ENCODE results near the gene FCRL3.
"Not testable (repeated sequence)": the region's sequence is repeated elsewhere in the genome, so short reads cannot be mapped to it uniquely, and the experiment has no call there.

Gene FCRL3

GRCh38 chr1:157700732-157701131 is at the start of gene FCRL3:
TSS of gene FCRL3 (minus strand) at chr1:157700769. CDS start at chr1:157700489, 280 bp downstream.
- DNase-seq = no peak

GRCh38 chr1:157748262-157748817 is 47.8 kb upstream of the FCRL3 start:
- no peak for DNase-seq

GRCh38 chr1:157739229-157739901 is 38.8 kb upstream of the FCRL3 start:
- DNase-seq = no peak

- not testable (repeated sequence) for DNase-seq
Measured at GRCh38 chr1:157735991-157736390, 35.4 kb upstream of the FCRL3 start.

- DNase-seq = no peak
Measured at GRCh38 chr1:157734321-157734720, 33.8 kb upstream of the FCRL3 start.

GRCh38 chr1:157732755-157733154 is 32.2 kb upstream of the FCRL3 start:
- DNase-seq = no peak

- no peak for DNase-seq
Measured at GRCh38 chr1:157725221-157725577, 24.6 kb upstream of the FCRL3 start.

GRCh38 chr1:157724537-157725220 is 24.1 kb upstream of the FCRL3 start:
- no peak for DNase-seq

- DNase-seq = no peak
Measured at GRCh38 chr1:157723157-157723556, 22.6 kb upstream of the FCRL3 start.

GRCh38 chr1:157721985-157722384 is 21.4 kb upstream of the FCRL3 start:
- DNase-seq = no peak

- no peak for DNase-seq
Measured at GRCh38 chr1:157715736-157716135, 15.2 kb upstream of the FCRL3 start.

GRCh38 chr1:157711802-157712201 is 11.2 kb upstream of the FCRL3 start:
- no peak for DNase-seq

- no peak for DNase-seq
Measured at GRCh38 chr1:157704878-157705277, 4.3 kb upstream of the FCRL3 start.

GRCh38 chr1:157703981-157704380 is 3.4 kb upstream of the FCRL3 start:
- DNase-seq = no peak

GRCh38 chr1:157702308-157702825 is 1.8 kb upstream of the FCRL3 start:
- no peak for DNase-seq

- no peak for DNase-seq
Measured at GRCh38 chr1:157700305-157700704, 264 bp downstream of the FCRL3 start.

- no peak for DNase-seq
Measured at GRCh38 chr1:157697781-157698569, 2.6 kb downstream of the FCRL3 start.

- no peak for DNase-seq
Measured at GRCh38 chr1:157696966-157697628, 3.5 kb downstream of the FCRL3 start.

- no peak for DNase-seq
Measured at GRCh38 chr1:157695417-157695816, 5.2 kb downstream of the FCRL3 start.

- no peak for DNase-seq
Measured at GRCh38 chr1:157691285-157691920, 9.2 kb downstream of the FCRL3 start.

GRCh38 chr1:157682710-157683437 is 17.7 kb downstream of the FCRL3 start:
- no peak for DNase-seq

- DNase-seq = no peak
Measured at GRCh38 chr1:157678721-157679120, 21.8 kb downstream of the FCRL3 start.
